ENCODE measurements around the gene CSGALNACT2. TPM values are rescaled to one million over a fixed set of nuclear protein-coding genes. Genes with fewer than 3 reads are reported as not detected.

CSGALNACT2 gene
- total and polyA plus RNA-seq, 2 donors from 2014 or later: 4.8 to 20.0 TPM

GRCh38 chr10:43233601-43234430 is 95.6 kb downstream of the CSGALNACT2 start:
- DNase-seq (peak in 3 of 5 donors; percentile 4 to 51 (median 12)), FAIRE-seq (no peak)
- intact Hi-C loops (cut with DNase I): no loop called here
- H3K27ac ChIP-seq (ENCODE audit: low read depth in 2 of 2, low read length in 2 of 2): no peak overlapping the region
- H3K27me3 ChIP-seq (ENCODE audit: control insufficient read depth, insufficient read depth, low read length): peaks cover 5% of the 10 kb centered on the region
- no peaks in the 10 kb centered on the region for H3K36me3 ChIP-seq (ENCODE audit: control insufficient read depth in 2 of 3, insufficient read depth in 3 of 3, low read length in 3 of 3)
- H3K4me1 ChIP-seq (ENCODE audit: control insufficient read depth in 2 of 3, insufficient read depth in 2 of 3, low read depth in 1 of 3, low read length in 3 of 3): peaks cover 0 to 7% (median 0%) of the 10 kb centered on the region in 3 donors
- no peak overlapping the region for H3K4me3 ChIP-seq (ENCODE audit: low read length in 3 of 3)
- no peak overlapping the region for H3K9ac ChIP-seq (ENCODE audit: low read length in 3 of 3)
- H3K9me3 ChIP-seq (ENCODE audit: control insufficient read depth in 2 of 3, insufficient read depth in 1 of 3, low read length in 3 of 3): no peaks in the 10 kb centered on the region
- TF ChIP-seq CTCF (IDR thresholded peaks at IDR 0.05; ENCODE audit: borderline replicate concordance, extremely low read depth, insufficient read depth): no peak

GRCh38 chr10:43234471-43235041 is 96.3 kb downstream of the CSGALNACT2 start:
- Histone ChIP-seq H3K27me3 (ENCODE audit: control insufficient read depth, insufficient read depth, low read length) (peaks cover 5% of the 10 kb centered on the region), H3K9ac (ENCODE audit: low read length in 3 of 3) (no peak overlapping the region), H3K4me1 (ENCODE audit: control insufficient read depth in 2 of 3, insufficient read depth in 2 of 3, low read depth in 1 of 3, low read length in 3 of 3) (peaks cover 0 to 2% (median 0%) of the 10 kb centered on the region in 3 donors), H3K27ac (ENCODE audit: low read depth in 2 of 2, low read length in 2 of 2) (no peak overlapping the region), H3K4me3 (ENCODE audit: low read length in 3 of 3) (no peak overlapping the region), H3K9me3 (ENCODE audit: control insufficient read depth in 2 of 3, insufficient read depth in 1 of 3, low read length in 3 of 3) (no peaks in the 10 kb centered on the region), H3K36me3 (ENCODE audit: control insufficient read depth in 2 of 3, insufficient read depth in 3 of 3, low read length in 3 of 3) (no peaks in the 10 kb centered on the region)
- DNase-seq: peak in 3 of 5 donors; percentile 5 to 56 (median 21)
- FAIRE-seq: no peak
- TF ChIP-seq CTCF (IDR thresholded peaks at IDR 0.05; ENCODE audit: borderline replicate concordance, extremely low read depth, insufficient read depth): no peak
- intact Hi-C loops (cut with DNase I): no loop called here

Other genes with a start within 250 kb of the CSGALNACT2 start
- 3.1 TPM for gene RET, start 61.4 kb upstream of the CSGALNACT2 start, total RNA-seq
- gene RET, start 61.4 kb upstream of the CSGALNACT2 start, polyA plus RNA-seq (ENCODE audit: insufficient read depth, low read depth, low replicate concordance): 1.1 TPM
- 3.6 TPM for gene RASGEF1A, start 128.6 kb downstream of the CSGALNACT2 start, total RNA-seq
- gene RASGEF1A, start 128.6 kb downstream of the CSGALNACT2 start, polyA plus RNA-seq (ENCODE audit: insufficient read depth, low read depth, low replicate concordance): 2.8 TPM
- gene FXYD4, start 233.2 kb downstream of the CSGALNACT2 start, total RNA-seq: 109 TPM
- 392 TPM for gene FXYD4, start 233.2 kb downstream of the CSGALNACT2 start, polyA plus RNA-seq (ENCODE audit: insufficient read depth, low read depth, low replicate concordance)

Data from kidney (tissue), 14 donors.